GM18499 (cell line): ENCODE results near the gene C1orf74.
A peak's percentile ranks its signal among the peaks of the same experiment; 100 is the strongest.

Experiments used
- ATAC-seq: cut with Tn5 transposase; IDR thresholded peaks from one replicate; pipeline ENCODE4 v1.9.1; 2021; ENCODE audit warnings: moderate number of reproducible peaks; ENCODE audit not compliant: insufficient read depth, unreplicated experiment

The C1orf74 gene

DNA sequence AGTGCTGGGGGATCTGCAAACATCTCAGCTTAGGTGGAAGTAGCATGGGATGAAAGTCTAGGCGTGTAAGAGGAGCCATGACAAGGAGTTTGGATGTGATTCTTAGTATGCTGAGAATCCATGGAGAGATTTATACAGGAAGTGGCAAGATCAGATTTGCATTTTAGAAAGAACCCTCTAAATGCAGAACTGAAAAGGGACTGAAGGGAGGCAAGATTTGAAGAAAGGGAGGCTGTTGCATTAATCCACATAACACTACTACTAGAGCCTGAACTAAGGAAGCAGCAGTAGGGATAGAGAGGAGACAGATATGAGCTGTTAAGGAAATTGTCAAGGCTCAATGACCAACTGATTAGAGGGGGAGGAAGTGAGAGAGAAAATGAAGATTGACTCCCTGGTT is 9.8 kb downstream of the C1orf74 start:
- ATAC-seq: peak; percentile 43

- ATAC-seq: no peak
These were observed 12.2 kb downstream of the C1orf74 start for GRCh38 chr1:209772126-209772525.

DNA sequence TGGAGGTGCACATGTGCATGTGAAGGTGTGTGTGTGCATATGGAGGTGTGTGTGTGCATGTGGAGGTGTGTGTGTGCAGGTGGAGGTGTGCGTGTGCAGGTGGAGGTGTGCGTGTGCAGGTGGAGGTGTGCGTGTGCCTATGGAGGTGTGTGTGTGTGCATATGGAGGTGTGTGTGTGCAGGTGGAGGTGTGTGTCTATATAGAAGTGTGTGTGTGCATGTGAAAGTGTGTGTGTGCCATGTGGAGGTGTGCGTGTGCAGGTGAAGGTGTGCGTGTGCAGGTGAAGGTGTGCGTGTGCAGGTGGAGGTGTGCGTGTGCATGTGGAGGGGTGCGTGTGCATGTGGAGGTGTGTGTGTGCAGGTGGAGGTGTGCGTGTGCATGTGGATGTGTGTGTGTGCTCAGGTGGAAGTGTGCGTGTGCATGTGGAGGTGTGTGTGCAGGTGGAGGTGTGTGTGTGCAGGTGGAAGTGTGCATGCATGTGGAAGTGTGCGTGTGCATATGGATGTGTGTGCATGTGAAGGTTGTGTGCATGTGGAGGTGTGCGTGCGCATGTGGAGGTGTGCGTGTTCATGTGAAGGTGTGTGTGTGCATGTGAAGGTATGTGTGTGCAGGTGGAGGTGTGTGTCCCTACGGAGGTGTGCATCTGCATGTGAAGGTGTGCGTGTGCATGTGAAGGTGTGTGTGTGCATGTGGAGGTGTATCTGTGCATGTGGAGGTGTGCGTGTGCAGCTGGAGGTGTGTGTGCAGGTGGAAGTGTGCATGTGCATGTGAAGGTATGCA is 13.5 kb downstream of the C1orf74 start:
- no peak for ATAC-seq

DNA sequence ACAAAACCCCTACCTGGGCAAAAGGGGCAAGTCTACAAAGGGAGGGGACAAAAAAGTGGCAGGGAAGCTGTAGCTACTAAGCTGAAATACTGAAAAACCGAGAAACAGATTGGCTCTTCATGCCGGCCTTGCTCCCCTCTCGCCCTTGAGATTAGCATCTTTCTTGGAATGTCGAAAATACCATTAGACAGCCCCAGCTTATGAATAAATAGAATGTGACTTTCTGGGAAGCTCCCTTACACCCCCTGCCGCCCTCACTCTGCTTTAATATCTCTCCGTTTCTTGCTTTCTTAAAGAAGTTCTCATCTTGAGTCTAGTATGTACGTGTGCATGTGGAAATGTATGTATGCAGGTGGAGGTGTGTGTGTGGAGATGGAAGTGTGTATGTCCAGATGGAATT is 14.4 kb downstream of the C1orf74 start:
- ATAC-seq: no peak

GRCh38 chr1:209769171-209769904 is 15.0 kb downstream of the C1orf74 start:
- ATAC-seq: peak; percentile 54

- peak; percentile 84 for ATAC-seq
These were observed 16.0 kb downstream of the C1orf74 start for GRCh38 chr1:209768354-209768774.

DNA sequence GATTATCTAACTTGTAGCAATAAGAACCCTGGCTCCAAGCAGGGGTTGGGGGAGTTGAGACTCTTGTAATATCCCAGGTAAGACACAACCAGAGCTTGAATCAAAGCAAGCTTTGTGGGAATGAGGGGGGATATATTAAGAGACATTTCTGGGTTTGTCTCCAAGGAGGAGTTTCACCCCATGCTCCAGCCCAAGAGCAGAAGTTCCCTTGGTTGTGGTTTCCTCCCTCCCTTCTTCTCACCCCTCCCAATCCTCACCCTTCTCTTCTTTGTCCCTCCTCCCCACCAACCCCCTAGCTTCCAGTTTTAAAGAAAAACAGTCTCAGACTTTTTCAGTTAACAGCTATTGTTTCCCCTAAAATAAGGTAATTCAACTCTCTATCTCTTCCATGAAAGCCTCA is 16.7 kb downstream of the C1orf74 start:
- no peak for ATAC-seq

GRCh38 chr1:209767096-209767495 is 17.3 kb downstream of the C1orf74 start:
- ATAC-seq: no peak

- no peak for ATAC-seq
These were observed 18.3 kb downstream of the C1orf74 start for GRCh38 chr1:209766051-209766450.

DNA sequence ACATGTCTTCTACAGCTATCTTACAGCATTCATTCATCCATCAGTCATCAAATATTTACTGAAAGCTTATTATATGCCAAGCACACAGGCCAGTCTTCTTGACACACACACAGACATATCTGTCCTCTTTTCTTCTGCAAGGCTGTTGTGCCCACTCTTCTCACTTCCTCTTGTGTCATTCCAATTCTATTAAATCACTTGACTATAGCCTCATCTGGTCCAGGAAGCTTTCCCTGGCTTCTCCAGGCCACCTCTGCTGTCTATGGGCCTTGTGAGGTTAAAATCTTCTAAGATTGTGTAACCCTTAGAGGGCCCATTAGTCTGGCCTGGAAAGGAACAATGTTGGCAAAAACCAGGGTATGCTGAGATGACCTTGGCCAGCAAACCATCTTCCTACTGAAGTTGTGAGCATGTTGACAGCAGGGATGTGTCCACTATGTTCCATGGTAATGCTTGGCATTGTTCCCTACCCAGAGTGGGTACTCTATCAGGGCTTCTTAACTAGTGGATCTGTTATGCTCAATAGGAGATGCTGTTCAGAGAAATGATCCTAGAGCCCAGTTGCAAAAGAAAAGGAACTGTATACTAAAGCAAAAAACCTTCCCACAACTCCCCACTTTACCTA is 23.2 kb downstream of the C1orf74 start:
- no peak for ATAC-seq

- ATAC-seq: no peak
These were observed 24.5 kb downstream of the C1orf74 start for GRCh38 chr1:209759829-209760359.

GRCh38 chr1:209758400-209758799 is 26.0 kb downstream of the C1orf74 start:
- no peak for ATAC-seq

- ATAC-seq: no peak
These were observed 27.5 kb downstream of the C1orf74 start for GRCh38 chr1:209756615-209757445.

DNA sequence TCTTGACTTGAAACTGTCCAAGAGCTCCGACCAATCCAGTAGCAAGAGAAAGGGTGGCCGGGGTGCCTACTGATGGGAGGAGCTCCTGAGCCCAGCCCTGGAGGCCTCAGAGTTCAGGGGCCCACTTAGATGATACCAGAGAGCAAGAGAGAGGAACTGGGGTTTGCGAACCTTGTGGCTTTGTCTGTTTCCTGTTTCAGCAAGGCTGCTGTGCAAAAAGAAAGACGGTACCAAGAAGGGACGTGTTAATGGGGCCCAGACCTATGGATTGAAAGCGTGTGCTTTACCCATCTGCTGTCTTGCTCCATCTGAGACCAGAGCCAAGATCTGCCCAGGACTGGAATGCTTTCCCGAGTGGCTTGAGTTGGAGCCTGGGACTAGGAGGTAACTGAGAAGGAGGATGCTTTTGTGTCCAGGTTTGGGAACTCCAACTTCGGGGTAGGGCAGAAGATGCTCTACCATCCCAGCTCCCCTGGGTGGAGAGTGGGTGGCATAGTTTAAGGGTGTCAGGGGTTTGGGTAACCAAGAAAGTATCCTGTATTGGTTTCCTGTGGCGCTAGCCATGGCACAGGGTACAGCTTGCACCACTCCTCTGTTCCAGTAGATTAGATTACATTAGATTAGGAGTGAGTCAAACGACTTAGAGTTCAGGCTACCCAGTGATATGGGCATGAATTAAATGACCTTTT is 28.3 kb downstream of the C1orf74 start, which contains the start of gene TRAF3IP3:
TSS of gene TRAF3IP3 (plus strand) at position 128 of the 689 bp plus-strand sequence. CDS start 3,987 bp downstream, outside the sequence.
- ATAC-seq: peak; percentile 58

GRCh38 chr1:209755256-209755655 is 29.1 kb downstream of the C1orf74 start:
- ATAC-seq: no peak

- ATAC-seq: no peak
These were observed 31.5 kb downstream of the C1orf74 start for GRCh38 chr1:209752890-209753289.

- ATAC-seq: peak; percentile 28
These were observed 32.6 kb downstream of the C1orf74 start for GRCh38 chr1:209751627-209752231.

GRCh38 chr1:209749670-209750323 is 34.6 kb downstream of the C1orf74 start:
- ATAC-seq: no peak
